Activated CD4-positive, CD25-positive, alpha-beta regulatory T cell treated with anti-CD3 and anti-CD28 coated beads, Interleukin-2, amount 50 U/mL, for 72 hours (primary cell): ENCODE data around the gene HIP1.

Source experiments
- DNase-seq: peaks from one replicate; pipeline ENCODE4 v3.0.0; 2021

The HIP1 gene

GRCh38 chr7:75667938-75668337 is 70.8 kb downstream of the HIP1 start:
- no peak for DNase-seq

DNA sequence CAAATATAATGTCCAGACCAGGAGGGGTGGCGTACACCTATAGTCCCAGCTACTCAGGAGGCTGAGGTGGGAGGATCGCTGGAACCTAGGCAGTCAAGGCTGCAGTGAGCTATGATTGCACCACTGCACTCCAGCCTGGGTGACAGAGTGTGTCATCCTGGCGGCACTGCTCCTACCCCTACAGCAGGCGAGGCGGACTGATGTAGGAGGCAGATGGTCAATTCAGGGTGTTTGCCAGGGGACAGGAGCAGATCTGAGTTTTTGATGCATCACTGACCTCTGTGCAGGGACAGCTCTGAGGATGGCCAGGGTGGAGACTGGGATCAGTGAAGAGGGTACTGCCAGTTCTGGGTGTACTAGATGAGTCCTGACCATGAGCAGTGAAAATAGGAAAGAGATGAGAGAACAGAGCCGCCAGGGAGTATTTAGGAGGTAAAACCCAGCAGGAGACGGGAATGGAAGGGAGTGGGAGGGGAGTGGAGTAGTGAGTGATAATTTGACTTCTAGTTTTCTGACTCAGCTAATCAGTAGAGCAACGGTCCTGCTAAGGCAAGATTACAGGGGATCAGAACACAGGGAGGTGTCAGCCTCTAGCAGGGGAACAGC is 75.3 kb downstream of the HIP1 start:
- DNase-seq = no peak

DNA sequence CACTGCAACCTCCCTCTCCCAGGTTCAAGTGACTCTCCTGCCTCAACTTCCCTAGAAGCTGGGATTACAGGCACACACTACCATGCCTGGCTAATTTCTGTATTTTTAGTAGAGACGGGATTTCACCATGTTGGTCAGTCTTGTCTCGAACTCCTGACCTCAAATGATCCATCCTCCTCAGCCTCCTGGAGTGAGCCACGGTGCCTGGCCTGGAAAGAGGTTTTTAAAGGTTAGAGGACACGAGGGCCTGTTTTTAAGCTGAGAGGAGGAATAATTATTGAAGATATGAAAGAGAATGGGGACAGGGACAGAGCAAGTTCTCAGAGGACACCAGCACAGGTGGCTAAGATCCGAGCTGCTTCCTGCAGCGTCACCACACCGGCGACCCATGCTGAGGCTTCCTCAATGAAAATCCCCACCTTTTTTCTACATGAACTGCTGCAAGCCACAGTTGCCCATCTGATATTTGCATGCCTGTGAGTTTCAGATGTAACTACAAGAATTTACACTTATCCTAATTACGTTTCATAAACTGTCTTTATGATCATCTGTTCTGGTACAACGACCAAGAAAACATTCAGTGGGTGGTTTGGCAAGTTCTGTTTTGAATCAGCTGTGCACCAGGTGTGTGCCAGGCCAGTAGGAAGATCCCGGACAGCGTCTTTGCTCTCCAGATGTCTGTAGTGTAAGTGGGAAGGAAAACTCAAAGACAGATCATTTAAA is 76.0 kb downstream of the HIP1 start:
- no peak for DNase-seq

DNA sequence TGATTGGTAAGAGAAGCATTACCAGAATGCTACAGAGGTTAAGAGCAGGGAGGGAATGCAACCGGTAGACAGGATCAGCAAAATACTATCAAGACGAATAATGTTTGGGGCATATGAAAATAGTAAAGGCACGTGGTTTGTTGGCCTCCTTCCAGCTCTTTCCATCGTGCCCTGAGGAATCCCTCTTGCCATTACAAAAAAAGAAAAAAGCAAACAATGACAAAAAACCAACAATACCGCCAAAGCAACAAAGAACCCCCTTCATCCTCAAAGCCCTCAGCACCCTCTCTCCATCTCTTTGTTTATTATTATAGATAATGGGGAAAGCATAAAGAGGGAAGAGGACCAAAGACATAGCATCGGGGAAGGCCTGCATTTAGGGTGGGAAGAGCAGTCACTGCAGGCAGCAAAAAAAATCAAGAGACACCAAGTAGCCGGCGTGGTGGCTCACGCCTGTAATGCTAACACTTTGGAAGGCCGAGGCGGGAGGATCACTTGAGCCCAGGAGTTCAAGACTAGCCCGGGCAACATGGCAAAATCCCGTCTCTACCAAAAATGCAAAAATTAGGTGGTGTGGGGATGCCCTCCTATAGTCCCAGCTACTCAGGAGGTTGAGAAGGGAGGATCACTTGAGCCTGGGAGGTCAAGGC is 78.0 kb downstream of the HIP1 start:
- no peak for DNase-seq

- DNase-seq = no peak
Measured at GRCh38 chr7:75658802-75659201, 79.9 kb downstream of the HIP1 start.

DNA sequence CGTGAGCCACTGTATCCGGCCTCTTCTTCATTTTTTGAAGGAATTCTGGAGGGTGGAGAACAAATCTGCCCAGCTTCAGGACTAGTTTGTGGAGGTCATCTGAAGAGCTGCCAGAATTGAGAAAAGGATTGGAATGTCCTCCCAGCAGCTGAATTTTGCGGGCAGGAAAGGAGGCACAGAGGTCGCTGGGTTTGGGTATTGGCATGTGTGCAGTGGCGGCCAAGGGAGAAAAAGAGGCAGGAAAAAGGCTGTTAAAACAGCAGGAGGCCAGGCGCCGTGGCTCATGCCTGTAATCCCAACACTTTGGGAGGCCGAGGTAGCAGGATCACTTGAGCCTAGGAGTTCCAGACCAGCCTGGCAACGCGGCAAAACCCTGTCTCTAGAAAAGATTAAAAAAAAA is 80.4 kb downstream of the HIP1 start:
- DNase-seq = no peak

DNA sequence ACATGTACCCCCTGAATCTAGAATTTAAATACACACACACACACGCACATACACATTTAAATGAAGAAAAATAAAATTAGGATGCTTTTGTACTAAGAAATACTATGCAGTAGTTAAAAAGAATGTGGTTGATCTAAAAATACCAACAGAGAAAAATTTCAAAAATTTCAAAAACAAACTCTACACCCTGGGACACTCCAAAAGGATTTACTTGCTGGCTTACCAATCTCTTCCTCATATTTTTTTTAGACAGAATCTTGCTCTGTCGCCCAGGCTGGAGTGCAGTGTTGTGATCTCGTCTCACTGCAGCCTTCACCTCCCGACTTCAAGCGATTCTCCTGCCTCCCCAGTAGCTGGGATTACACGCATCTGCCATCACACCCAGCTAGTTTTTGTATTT is 80.9 kb downstream of the HIP1 start:
- no peak for DNase-seq

GRCh38 chr7:75656740-75657139 is 82.0 kb downstream of the HIP1 start:
- no peak for DNase-seq

- DNase-seq = no peak
Measured at GRCh38 chr7:75655536-75655935, 83.2 kb downstream of the HIP1 start.

DNA sequence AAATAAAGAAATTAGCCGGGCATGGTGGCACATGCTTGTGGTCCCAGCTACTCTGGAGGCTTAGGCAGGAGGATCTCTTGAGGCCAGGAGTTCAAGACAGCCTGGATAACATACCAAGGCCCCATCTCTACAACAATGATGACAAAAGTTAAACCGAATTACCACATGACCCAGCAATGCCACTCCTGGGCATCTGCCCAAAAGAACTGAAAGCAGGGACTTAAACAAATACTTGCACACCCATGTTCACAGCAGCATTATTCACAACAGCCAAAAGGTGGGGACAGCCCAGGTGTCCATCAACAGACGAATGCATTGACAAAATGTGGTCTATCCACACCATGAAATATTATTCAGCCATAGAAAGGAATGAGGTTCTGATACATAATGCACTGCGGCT is 83.9 kb downstream of the HIP1 start:
- DNase-seq = no peak

GRCh38 chr7:75653651-75654050 is 85.1 kb downstream of the HIP1 start:
- no peak for DNase-seq

DNA sequence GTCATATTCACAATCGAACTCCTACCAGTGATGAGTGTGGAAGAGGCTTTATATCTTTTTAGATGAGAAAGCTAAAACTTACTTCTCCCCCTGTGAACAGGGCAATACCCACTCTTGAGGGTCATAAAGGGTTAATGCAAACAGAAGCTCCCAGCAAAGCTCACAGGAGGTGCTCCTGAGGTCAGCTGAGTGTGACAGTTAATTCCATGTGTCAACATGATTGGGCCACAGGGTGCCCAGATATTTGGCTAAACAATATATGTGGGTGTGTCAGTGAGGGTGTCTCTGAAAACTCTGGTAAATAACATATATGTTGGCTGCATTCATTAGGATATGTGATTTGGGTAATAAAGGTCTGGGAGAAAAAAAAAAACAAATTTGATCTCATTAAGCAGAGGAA is 86.0 kb downstream of the HIP1 start:
- DNase-seq = no peak

- no peak for DNase-seq
Measured at GRCh38 chr7:75650681-75651080, 88.1 kb downstream of the HIP1 start.

GRCh38 chr7:75650062-75650461 is 88.7 kb downstream of the HIP1 start:
- DNase-seq = no peak

GRCh38 chr7:75649462-75649861 is 89.3 kb downstream of the HIP1 start:
- DNase-seq = no peak

- no peak for DNase-seq
Measured at GRCh38 chr7:75647709-75648438, 90.9 kb downstream of the HIP1 start.

- no peak for DNase-seq
Measured at GRCh38 chr7:75646571-75647102, 92.1 kb downstream of the HIP1 start.

DNA sequence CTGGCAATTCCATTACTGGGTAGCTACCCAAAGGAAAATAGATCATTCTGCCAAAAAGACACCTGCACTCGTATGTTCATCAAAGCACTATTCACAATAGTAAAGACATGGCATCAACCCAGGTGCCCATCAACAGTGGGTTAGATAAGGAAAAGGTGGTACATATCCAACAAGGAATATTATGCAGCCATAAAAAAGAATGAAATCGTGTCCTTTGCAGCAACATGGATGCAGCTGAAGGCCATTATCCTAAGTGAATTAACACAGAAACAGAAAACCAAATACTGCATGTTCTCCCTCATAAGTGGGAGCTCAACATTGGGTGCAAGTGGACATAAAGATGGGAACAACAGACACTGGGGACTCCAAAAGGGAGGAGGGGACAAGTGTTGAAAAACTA is 93.2 kb downstream of the HIP1 start:
- no peak for DNase-seq

- no peak for DNase-seq
Measured at GRCh38 chr7:75644589-75644988, 94.2 kb downstream of the HIP1 start.

DNA sequence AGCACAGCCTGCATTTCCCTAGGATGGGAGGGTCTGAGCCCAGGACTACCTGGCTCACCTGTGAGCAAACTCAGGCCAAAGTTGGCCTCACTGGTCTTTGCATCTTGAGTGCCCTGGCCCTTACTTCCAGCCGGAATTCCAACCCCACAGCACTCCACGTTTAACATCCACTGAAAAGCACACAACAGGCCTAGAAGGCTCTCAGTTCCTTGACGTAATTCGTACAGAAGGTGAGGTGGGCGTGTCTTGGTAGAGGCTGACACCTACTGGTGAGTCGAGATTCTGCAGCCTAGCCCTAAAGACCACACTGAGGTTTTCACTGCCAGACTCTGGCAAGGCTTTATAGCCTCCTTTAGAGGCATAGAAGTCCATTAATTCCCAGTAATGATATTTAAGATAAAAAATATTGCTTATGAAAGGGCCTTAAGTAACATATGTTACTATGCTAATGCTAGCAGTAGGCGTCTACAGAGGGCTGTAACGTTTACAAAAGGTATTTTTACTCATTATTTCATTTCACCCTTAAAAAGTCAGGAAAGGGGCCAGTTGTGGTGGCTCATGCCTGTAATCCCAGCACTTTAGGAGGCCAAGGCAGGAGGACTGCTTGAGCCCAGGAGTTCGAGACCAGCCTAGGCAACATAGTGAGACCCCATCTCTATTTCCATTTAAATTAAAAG is 95.8 kb downstream of the HIP1 start:
- DNase-seq = peak; percentile 73

DNA sequence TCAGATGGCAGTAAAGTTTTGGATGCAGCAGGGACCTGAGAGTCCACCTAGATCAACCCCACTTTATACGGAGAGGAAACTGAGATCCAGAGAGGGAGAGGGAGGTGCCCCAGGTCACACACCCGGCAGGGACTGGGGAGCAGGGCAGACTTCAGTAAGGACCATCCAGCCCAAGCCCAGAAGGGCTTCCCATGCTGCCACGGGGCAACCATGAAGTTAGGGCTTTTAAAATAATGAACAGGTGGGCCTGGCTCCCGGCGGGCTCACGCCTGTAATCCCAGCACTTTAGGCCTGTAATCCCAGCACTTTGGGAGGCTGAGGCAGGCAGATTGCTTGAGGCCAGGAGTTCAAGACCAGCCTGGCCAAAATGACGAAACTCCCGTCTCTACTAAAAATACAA is 98.5 kb downstream of the HIP1 start:
- no peak for DNase-seq

DNA sequence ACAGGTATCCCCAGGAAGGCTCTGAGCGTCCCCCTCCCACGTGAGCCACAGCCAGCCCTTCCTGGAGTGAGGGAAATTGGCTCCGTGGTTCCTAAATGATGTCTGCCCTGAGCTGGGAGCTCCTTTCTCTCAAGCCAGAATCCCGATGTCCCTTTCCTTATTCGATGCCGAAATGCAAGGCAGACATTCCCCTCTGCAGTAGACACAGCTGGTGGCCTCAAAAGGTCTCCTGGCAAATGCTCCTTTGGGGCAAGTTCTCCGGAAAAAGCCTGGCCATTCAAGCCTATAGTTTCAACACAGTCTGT is 98.9 kb downstream of the HIP1 start:
- no peak for DNase-seq
